Fibroblast of lung (primary cell): ENCODE results near the gene ZC3H12A.

Experiments used
- CTCF ChIP-seq, 2 donors: IDR thresholded peaks in 1 of 2; conservative IDR thresholded peaks in 1 of 2; 1 replicate in 1 of 2; 2 replicates in 1 of 2; pipeline ENCODE4 v1.5.1; 2011 to 2012; ENCODE audit warnings: low read length in 2 of 2, control low read depth in 1 of 2, inconsistent platforms in 1 of 2, low read depth in 1 of 2, mild to moderate bottlenecking in 1 of 2
- EZH2 ChIP-seq: IDR thresholded peaks from 2 replicates; pipeline ENCODE4 v1.5.1; 2012; ENCODE audit warnings: low read length, control low read depth, mild to moderate bottlenecking; ENCODE audit errors: missing control alignments

GRCh38 chr1:37475380-37476086 lies 1.2 kb downstream of the ZC3H12A start:
- TF ChIP-seq CTCF (conservative IDR thresholded peaks at IDR 0.05 in 1 of 2, IDR thresholded peaks at IDR 0.05 in 1 of 2; ENCODE audit: low read depth in 1 of 2, low read length in 2 of 2) (no peak), EZH2 (no peak)
